Skin of body (tissue), 2 donors: ENCODE data around the gene FAM177B. TPM values are rescaled to one million over a fixed set of nuclear protein-coding genes. Genes with fewer than 3 reads are reported as not detected.
"Not testable (repeated sequence)": the region's sequence is repeated elsewhere in the genome, so short reads cannot be mapped to it uniquely, and the experiment has no call there.

ENCODE experiments used
- DNase-seq: peaks from one replicate; lab custom pipeline; 2025; lab: John Stamatoyannopoulos, UW
- total RNA-seq: library from RNA; depleted of rRNA; stranded (reverse); fragments of >200 nt; gene quantifications from one replicate; pipeline ENCODE4 v1.2.3, GENCODE V29; 2014

The FAM177B gene
- total RNA-seq, 1 donor from 2014 or later, result 0.20 TPM

DNA sequence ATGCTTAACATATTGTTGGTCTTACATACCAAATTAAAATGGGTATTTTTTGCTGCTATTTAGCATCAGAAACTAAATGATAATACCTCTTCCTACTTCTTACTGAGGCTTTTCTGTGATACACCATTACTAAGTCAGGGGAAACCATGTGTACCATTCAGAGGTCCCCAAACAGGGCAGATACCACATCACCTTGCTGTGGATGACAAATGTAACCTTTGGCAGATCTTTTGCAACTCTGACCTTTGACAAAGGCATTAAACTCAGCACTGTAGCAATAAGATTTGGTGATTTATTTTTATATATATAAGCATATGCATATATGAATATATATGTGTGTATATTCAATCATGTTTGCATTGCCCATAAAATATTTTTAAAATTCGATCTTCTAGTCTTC is 2.9 kb downstream of the FAM177B start:
- DNase-seq, result no peak

DNA sequence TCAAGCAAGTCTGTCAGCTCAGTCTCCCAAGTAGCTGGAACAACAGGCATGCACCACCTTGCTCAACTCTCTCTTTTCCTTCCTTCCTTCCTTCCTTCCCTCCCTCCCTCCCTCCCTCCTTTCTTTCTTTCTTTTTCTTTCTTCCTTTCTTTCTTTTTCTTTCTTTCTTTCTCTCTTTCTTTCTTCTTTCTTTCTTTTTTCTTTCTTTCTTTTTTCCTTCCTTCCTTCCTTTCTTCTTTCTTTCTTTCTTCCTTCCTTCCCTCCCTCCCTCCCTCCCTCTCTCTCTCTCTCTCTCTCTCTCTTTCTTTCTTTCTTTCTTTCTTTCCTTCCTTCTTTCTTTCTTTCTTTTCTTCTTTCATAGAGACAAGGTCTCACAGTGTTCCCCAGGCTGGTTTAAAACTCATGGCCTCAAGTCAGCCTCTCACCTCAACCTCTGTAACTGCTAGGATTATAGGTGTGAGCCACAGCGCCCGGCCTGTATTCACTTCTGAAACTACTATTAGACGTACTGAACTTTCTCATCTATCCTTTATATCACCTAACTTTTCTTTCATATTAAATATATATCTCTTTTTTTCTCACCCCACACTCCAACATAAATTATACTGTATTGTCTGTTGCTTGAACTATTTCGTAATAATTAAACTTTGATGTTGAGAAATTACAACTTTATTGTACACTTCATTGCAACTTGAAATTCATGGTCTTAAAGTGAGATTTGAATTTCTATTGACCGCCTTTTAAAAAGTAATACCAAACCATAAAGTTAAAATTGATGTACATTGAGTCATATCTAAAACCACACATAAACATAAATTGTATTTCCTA is 4.8 kb downstream of the FAM177B start:
- DNase-seq, result not testable (repeated sequence)

DNA sequence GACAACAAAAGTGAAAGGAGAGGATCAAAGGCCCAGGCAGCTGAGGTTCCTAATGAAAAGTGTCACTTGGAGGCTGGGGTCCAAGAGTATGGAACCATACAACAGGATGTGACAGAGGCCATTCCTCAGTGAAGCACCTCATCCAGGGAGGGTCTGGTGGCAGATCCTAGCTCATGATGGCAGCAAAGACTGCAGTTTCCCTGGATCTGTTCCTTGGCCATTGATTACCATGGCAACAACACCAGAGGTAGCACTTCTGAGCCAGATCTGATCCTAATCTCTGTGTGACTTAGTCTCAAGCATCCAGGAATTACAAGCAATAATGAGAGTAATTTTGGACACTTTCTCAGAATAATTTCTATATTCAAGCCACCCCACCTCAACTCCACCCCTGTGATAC is 12.9 kb downstream of the FAM177B start:
- DNase-seq, result no peak

DNA sequence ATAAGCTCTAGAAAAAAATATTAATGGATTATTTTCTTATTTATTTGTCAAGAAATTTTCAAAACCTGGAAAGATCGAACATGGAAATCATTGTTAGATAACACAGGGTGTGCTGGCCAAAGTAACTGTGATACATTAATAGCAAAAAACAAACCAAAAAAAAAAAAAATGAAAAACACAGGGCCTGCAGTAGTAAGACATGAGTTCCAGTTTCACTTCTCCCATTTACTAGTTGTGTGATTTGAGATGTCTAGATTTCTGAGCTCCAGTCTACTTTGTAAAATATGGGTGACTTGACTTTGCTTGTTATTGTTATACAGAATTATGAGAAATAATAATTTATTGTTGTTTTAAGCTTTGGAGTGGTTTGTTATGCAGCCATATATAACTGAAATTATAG is 13.6 kb downstream of the FAM177B start:
- no peak for DNase-seq

- DNase-seq, result no peak
Measured at GRCh38 chr1:222751255-222751654, 14.3 kb downstream of the FAM177B start.

GRCh38 chr1:222754366-222755139 is 17.6 kb downstream of the FAM177B start:
- DNase-seq, result peak; percentile 68

DNA sequence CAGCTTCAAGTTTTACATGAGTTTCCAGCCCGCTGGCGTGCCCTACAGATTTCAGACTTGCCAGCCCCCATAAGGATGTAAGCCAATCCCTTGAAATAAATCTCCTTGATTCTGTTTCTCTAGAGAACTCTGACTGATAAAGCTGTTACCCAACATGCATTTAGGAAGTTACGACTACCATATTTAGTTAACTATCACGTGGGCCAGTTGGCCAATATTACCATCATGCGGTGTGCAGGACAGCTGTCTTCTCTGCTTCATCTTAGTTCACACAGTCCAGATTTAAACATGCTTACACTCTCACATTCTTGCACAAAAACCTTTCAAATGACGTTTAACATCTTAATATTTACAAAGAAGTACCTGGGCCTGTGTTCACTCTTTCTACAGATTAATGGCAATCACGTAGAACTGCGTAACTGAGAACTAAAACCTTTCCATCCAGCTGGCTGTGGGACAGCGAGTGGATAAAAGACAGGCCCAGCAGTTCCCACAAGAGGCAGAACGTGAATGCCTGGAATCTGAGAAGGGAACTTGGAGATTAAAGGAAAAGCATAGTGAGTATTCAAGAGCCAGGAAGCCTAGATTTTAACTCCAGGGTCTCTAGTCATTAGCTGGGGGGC is 20.8 kb downstream of the FAM177B start:
- peak; percentile 24 for DNase-seq

DNA sequence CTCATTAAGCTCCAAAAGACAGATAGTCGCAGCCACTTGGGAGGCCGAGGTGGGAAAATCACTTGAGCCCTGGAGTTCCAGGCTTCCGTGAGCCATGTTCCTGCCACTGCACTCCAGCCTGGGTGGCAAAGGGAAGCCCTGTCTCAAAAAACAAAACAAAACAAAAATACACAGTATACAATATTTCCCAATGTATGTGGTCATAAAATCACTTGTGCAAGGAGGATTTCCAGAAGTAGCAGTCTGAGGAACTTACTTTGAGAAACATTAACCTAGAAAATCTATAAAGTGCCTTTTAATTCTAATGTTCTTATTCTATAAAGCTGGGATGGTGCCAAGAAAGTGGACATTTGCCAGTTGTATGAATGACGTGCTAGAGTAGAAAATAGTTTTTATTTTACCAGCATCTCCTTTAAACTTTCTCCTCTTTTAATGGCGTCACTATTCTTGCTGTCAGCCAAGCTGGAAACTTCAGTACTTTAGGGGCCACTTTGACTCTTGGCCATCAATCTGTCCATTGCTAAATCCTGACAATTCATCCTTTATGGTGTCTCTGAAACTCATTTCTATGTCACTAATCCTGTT is 22.5 kb downstream of the FAM177B start:
- DNase-seq, result no peak

GRCh38 chr1:222761083-222761482 is 24.1 kb downstream of the FAM177B start:
- DNase-seq, result no peak

GRCh38 chr1:222762178-222762577 is 25.2 kb downstream of the FAM177B start:
- not testable (repeated sequence) for DNase-seq

- no peak for DNase-seq
Measured at GRCh38 chr1:222767152-222767571, 30.2 kb downstream of the FAM177B start.

DNA sequence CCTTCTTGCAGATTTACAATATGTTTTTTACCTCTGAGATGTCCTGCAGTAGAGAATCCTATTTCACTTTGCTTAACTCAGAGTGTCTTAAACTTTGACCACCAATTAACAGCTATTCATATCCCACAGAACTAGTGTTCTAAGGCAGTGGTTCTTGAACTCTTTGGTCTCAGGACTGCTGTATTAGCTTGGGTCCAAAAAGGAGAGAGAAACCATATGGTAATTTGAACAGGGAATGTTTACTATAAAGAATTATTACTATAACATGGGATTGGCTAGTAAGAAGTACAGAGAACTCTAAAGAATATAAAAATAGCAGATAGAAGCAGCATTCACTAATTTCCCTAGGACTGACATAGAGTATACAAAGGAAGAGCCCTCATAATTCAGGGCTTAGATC is 31.6 kb downstream of the FAM177B start:
- DNase-seq, result no peak

- DNase-seq, result no peak
Measured at GRCh38 chr1:222769181-222769580, 32.2 kb downstream of the FAM177B start.

GRCh38 chr1:222769971-222770620 is 33.1 kb downstream of the FAM177B start:
- no peak for DNase-seq

- peak; percentile 68 for DNase-seq
Measured at GRCh38 chr1:222772996-222773379, 36.0 kb downstream of the FAM177B start.

DNA sequence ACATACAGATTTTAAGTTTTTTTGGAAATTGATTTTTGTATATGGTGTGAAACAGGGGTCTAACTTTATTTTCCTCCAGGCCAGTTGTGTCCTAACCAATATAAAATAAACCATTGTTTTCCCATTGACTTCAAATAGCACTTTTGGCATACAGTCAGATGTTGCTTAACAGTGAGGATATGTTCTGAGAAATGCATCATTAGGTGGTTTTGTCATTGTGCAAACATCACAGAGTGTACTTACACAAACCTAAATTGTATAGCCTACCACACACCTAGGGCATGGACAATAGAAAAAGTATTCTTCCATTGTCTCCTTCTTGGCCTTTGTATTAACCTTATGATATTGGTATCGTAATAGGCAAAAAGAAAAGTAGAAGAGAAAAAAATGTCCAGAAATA is 40.5 kb downstream of the FAM177B start:
- DNase-seq, result no peak

GRCh38 chr1:222777977-222778376 is 41.0 kb downstream of the FAM177B start:
- DNase-seq, result no peak

DNA sequence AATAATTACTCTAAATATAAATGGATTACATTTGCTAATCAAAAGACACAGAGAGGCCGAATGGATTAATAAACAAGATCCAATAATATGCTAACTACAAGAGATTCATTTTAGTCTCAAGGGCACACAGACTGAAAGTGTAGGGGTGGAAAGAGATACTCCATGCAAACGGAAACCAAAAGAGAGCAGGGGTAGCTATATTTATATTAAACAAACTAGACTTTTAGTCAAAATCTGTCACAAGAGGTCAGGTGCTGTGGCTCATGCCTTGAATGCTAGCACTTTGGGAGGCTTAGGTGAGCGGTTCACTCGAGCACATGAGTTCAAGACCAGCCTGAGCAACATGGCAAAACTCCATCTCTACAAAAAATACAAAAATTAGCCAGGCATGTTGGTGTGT is 44.2 kb downstream of the FAM177B start:
- DNase-seq, result no peak

DNA sequence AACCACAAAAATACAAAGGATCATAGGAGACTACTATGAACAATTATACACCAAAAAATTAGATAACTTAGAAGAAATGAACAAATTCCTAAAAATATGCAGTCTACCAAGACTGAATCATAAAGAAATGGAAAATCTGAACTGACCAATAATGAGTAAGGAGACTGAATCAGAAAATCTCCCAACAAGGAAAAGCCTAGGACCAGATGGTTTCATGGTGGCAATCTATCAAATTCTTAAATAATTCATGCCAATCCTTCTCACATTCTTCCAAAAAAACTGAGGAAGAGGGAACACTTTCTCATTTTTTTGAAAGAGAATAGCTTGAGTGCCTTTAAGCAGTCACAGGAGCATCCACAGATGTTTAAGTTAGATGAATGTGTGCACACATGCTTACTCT is 46.0 kb downstream of the FAM177B start:
- no peak for DNase-seq

DNA sequence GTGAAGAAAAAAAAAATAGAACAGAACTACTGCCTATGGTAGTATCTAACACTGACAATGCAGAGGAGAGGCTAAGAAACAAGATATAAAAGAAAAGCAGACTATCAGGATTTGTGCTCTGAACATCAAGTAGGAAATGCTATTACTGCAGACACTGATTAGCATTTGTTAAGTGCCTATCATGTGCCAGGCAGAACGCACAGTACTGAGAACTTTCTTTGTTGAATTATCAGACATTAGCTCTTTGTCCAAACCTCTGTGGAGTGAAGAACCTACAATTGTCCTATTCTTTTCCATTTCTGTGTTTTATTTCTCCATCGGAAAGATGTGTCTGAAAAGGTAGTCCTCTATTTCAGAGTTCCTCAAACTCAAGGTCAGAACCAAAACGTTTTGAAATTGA is 47.4 kb downstream of the FAM177B start:
- DNase-seq, result no peak

- no peak for DNase-seq
Measured at GRCh38 chr1:222784916-222785315, 47.9 kb downstream of the FAM177B start.
